SK-N-SH (cell line): ENCODE measurements around the gene FBXO42.

Experiments used
- EP300 ChIP-seq, 2 experiments: IDR thresholded peaks; 2 replicates each; pipeline versions ENCODE4 v1.4.0 to v1.6.1; 2012; ENCODE audit warnings: borderline replicate concordance in 1 of 2, low read depth in 1 of 2, low read length in 1 of 2
- POLR2AphosphoS5 ChIP-seq: IDR thresholded peaks from 2 replicates; pipeline ENCODE4 v1.6.1; 2012; ENCODE audit warnings: low read depth, low read length
- RXRA ChIP-seq: IDR thresholded peaks from 2 replicates; pipeline ENCODE4 v1.4.0; 2012; ENCODE audit warnings: low read depth, mild to moderate bottlenecking, borderline replicate concordance
- TAF1 ChIP-seq: IDR thresholded peaks from 2 replicates; pipeline ENCODE4 v1.6.1; 2012; ENCODE audit warnings: low read depth, mild to moderate bottlenecking, low read length, moderate library complexity, borderline replicate concordance
- YY1 ChIP-seq: IDR thresholded peaks from 2 replicates; pipeline ENCODE4 v1.4.0; 2012; ENCODE audit warnings: low read depth, mild to moderate bottlenecking
- TF ChIP-seq, protein P1 (sequence below): IDR thresholded peaks from 2 replicates; pipeline ENCODE4; 2012
- TF ChIP-seq, protein P2 (sequence below): fragments of 200-600 bp; sonication (generic); IDR thresholded peaks from 2 replicates; pipeline ENCODE4 v1.6.1; 2017; ENCODE audit warnings: antibody characterized with exemption, mild to moderate bottlenecking, moderate library complexity
- TF ChIP-seq, protein P3 (sequence below): fragments of 150-350 bp; IDR thresholded peaks from 2 replicates; pipeline ENCODE4 v1.6.1; 2017; ENCODE audit warnings: antibody characterized with exemption, low read length, low read depth, borderline replicate concordance

DNA sequence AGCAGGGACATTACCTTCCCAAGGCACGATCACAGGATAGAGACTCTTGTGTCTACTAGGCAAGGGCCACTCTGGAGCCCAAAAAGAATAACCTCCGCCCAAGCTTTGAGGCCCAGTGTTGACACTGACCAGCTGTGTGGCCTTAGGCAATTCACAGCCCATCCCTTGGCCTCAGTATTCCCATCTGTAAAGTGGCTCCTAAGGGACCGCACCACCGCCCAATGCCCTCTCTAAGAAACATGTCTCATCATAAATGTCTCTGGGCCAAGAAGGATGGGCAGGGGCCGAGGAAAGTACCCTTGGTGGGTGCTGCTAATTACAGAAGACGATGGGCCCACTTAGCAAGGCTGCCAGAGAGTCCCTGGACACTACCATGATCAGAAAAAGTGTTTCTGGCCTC is 140.5 kb downstream of the FBXO42 start:
- no peak for TF ChIP-seq TAF1
- TF ChIP-seq, protein P1, sequence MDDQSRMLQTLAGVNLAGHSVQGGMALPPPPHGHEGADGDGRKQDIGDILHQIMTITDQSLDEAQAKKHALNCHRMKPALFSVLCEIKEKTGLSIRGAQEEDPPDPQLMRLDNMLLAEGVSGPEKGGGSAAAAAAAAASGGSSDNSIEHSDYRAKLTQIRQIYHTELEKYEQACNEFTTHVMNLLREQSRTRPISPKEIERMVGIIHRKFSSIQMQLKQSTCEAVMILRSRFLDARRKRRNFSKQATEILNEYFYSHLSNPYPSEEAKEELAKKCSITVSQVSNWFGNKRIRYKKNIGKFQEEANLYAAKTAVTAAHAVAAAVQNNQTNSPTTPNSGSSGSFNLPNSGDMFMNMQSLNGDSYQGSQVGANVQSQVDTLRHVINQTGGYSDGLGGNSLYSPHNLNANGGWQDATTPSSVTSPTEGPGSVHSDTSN: no peak
- no peak for TF ChIP-seq YY1
- no peak for TF ChIP-seq POLR2AphosphoS5
- TF ChIP-seq, protein P2, sequence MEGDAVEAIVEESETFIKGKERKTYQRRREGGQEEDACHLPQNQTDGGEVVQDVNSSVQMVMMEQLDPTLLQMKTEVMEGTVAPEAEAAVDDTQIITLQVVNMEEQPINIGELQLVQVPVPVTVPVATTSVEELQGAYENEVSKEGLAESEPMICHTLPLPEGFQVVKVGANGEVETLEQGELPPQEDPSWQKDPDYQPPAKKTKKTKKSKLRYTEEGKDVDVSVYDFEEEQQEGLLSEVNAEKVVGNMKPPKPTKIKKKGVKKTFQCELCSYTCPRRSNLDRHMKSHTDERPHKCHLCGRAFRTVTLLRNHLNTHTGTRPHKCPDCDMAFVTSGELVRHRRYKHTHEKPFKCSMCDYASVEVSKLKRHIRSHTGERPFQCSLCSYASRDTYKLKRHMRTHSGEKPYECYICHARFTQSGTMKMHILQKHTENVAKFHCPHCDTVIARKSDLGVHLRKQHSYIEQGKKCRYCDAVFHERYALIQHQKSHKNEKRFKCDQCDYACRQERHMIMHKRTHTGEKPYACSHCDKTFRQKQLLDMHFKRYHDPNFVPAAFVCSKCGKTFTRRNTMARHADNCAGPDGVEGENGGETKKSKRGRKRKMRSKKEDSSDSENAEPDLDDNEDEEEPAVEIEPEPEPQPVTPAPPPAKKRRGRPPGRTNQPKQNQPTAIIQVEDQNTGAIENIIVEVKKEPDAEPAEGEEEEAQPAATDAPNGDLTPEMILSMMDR: no peak
- no peak for TF ChIP-seq EP300 (IDR thresholded peaks at IDR 0.05; ENCODE audit: borderline replicate concordance in 1 of 2, low read depth in 1 of 2, low read length in 1 of 2)
- TF ChIP-seq RXRA: no peak
- TF ChIP-seq, protein P3, sequence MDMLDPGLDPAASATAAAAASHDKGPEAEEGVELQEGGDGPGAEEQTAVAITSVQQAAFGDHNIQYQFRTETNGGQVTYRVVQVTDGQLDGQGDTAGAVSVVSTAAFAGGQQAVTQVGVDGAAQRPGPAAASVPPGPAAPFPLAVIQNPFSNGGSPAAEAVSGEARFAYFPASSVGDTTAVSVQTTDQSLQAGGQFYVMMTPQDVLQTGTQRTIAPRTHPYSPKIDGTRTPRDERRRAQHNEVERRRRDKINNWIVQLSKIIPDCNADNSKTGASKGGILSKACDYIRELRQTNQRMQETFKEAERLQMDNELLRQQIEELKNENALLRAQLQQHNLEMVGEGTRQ: no peak
